ENCODE results near the gene DDA1. TPM values are rescaled to one million over a fixed set of nuclear protein-coding genes. Genes with fewer than 3 reads are reported as not detected.

DDA1 gene
- total RNA-seq, 2 donors from 2014 or later = 9.6 to 18.6 TPM

DNA sequence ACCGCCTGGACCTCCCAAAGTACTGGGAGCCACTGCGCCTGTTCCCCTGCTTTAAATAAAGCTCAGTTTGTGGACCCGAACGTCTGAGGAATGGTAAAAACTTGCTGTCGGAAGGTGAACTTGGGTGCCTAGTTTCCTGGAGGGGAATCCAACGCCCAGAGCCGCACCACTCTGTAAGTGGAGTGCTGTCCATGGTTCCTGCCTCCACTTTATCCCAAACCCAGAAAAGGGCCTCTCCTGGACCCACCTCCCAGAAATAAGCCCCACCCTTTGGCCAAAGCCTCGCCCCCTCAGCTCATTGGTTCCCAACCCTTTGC lies 23.0 kb downstream of the DDA1 start:
- no peak overlapping the region for H3K4me3 ChIP-seq
- no peaks in the 10 kb centered on the region for H3K9me3 ChIP-seq
- no peak for DNase-seq (ENCODE audit: low spot score)
- peaks cover 12% of the 10 kb centered on the region for H3K4me1 ChIP-seq (replicated peaks)
- H3K27me3 ChIP-seq (replicated peaks; ENCODE audit: insufficient read depth) = no peaks in the 10 kb centered on the region
- no peak overlapping the region for H3K27ac ChIP-seq
- H3K36me3 ChIP-seq = no peaks in the 10 kb centered on the region
- intact Hi-C loops (cut with DNase I) = no loop called here
- WGBS = 92% methylated on average over 8 of the region's 8 CpGs
- TF ChIP-seq POLR2A (IDR thresholded peaks at IDR 0.05) = no peak
- TF ChIP-seq POLR2AphosphoS5 (IDR thresholded peaks at IDR 0.05) = no peak
- TF ChIP-seq, protein P1, sequence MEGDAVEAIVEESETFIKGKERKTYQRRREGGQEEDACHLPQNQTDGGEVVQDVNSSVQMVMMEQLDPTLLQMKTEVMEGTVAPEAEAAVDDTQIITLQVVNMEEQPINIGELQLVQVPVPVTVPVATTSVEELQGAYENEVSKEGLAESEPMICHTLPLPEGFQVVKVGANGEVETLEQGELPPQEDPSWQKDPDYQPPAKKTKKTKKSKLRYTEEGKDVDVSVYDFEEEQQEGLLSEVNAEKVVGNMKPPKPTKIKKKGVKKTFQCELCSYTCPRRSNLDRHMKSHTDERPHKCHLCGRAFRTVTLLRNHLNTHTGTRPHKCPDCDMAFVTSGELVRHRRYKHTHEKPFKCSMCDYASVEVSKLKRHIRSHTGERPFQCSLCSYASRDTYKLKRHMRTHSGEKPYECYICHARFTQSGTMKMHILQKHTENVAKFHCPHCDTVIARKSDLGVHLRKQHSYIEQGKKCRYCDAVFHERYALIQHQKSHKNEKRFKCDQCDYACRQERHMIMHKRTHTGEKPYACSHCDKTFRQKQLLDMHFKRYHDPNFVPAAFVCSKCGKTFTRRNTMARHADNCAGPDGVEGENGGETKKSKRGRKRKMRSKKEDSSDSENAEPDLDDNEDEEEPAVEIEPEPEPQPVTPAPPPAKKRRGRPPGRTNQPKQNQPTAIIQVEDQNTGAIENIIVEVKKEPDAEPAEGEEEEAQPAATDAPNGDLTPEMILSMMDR (IDR thresholded peaks at IDR 0.05) = no peak

DNA sequence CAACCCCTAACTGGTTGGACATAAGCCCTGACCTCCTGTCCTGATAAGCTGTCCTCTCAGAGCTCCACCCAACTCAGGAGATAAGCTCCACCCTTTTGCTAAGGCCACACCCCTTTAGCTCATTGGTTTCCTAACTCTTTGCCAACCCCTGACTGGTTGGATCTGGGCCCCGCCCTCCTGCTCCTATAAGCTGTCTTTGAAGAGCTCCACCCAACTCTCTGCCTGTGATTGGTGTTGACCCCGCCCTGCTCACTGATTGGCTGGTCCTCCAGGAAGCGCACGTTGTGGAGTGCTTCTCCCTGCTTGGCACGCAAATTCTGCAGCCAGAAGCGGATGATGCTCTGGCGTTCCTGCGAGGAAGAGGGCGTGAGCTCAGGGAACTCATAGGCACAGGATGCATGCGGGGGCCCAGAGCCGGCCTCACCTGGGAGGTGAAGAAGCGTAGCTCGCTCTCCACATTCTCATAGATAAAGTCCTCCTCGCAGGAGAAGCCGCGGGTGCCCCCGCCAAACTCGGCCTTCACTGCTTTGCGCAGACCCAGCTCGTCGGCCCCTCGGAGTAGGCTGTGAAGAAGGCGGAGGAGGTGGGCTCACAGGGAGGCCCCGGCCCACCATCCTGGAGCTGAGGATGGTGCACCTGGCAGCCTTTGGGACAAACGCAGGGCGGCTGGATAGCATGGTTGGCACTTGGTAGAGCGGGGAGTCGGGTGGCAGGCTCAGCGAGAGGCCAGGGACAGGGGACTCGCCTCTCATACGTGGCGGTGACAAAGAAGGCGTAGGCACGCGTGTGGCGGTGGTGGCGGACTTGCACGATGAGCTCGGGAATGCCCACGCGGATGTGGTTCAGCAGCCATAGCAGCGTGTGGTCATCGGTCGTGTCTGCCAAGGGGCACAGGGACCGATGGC lies 23.6 kb downstream of the DDA1 start:
- DNase-seq (ENCODE audit: low spot score) = no peak
- Histone ChIP-seq H3K27me3 (replicated peaks; ENCODE audit: insufficient read depth) (no peaks in the 10 kb centered on the region), H3K9me3 (no peaks in the 10 kb centered on the region), H3K4me3 (no peak overlapping the region), H3K36me3 (no peaks in the 10 kb centered on the region), H3K4me1 (replicated peaks) (peaks cover 7% of the 10 kb centered on the region), H3K27ac (no peak overlapping the region)
- 95% methylated on average over 45 of the region's 45 CpGs for WGBS
- intact Hi-C loops (cut with DNase I) = no loop called here
- no peak for TF ChIP-seq POLR2AphosphoS5 (IDR thresholded peaks at IDR 0.05)
- TF ChIP-seq POLR2A (IDR thresholded peaks at IDR 0.05) = no peak
- TF ChIP-seq, protein P1 (IDR thresholded peaks at IDR 0.05) = no peak

DNA sequence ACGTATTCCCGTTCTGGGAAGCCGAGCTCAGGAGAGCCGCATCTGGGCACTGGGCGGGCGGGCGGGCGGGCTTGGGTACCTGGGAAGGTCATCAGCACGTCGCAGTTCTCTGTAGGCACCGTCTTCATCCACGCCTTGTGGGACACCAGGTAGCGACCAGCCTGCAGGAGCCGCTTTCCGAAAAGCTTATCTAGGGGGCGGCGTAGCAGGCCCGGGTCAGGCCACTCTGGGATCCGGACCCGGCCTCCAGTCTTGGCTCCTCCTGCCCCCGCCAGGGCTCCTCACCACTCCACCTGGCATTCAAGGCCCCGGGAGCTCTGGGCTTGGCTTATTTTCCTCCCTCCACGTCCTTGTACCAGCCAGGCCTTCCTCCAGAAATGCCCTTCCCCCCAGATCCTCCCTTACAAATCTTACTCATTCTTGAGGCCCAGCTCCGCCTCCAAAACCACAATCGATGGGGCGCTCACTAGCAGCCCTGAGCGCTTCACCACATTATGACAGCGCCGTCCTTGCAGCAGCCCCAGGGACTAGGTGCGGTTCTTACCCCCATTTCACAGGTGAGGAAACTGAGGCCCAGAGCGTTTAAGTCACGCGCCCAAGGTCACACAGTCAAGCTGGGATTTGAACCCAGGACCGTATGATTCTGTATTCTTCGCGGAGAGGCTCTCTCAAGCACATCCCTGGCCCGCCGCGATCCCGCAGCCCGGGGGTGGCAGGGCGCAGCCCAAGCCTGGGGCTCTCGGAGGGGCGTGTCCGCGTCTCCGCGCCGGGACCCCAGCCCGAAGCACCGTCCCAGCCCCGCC lies 24.4 kb downstream of the DDA1 start:
- Histone ChIP-seq H3K36me3 (no peaks in the 10 kb centered on the region), H3K27me3 (replicated peaks; ENCODE audit: insufficient read depth) (no peaks in the 10 kb centered on the region), H3K4me1 (replicated peaks) (peaks cover 4% of the 10 kb centered on the region), H3K9me3 (no peaks in the 10 kb centered on the region), H3K4me3 (peak overlapping the region; percentile 56 to 59), H3K27ac (peak overlapping the region; percentile 59 to 71)
- TF ChIP-seq, protein P1 (IDR thresholded peaks at IDR 0.05) = no peak
- TF ChIP-seq POLR2AphosphoS5 (IDR thresholded peaks at IDR 0.05) (no peak), POLR2A (IDR thresholded peaks at IDR 0.05) (no peak)
- no peak for DNase-seq (ENCODE audit: low spot score)
- intact Hi-C loops (cut with DNase I) = no loop called here
- WGBS = 40% methylated on average over 44 of the region's 52 CpGs

DNA sequence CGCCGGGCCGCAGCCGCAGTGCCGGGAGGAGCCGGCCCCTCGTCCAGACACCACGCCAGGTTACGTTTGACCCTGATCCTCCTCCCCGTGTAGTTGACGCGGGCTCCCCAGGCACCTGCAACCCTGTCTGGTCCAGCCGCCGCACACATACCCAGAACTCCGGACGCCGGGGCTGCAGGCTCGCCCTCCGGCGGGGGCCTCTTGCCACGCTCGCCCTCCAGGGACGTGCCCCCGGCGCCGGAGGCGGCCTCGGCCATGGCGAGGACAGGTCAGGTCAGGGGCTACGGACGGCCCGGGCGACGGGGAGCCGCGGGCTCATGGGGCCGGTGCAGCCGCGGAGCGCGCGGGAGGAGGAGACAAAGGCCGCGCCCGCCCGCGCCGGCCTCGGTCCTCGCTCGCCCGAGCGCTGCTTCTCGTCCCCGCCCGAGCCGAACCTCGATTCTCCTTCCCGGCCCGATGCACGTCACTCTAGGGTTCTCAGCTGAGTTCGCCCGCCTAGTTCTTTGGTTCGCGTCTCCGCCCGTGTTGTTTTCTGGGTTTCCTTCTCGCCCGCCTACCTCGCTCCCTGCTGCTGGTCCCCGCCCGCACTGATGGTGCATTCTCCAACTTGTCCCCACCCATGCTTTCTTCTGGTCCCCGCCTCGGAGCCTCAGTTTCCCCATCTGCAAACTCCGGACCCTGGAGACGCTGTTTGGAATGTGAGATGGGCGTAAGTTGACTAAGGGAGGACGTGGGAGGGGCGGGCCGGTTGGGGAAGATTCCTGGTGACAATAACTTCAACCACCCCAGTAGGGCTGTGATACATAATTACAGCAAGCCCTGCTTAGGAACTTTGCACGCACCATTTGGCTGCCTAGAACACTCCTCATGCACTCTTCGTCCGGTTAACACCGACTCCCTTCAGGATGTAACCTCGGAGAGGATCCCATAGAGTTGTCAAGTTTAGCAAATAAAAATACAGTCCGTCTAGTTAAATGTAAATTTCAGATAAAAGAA lies 25.3 kb downstream of the DDA1 start, which contains the start of gene ANO8:
Gene ANO8, minus strand, starts transcription at position 442 of the 996 bp plus-strand sequence. Its CDS starts 185 bp downstream, at position 257.
- H3K27ac ChIP-seq = peak within 1 kb of the TSS; percentile 59 to 71

More for the DNA sequence above, 25.3 kb downstream of the DDA1 start, which contains the start of gene ANO8:
- H3K27me3 ChIP-seq (replicated peaks; ENCODE audit: insufficient read depth) = no peaks in the 10 kb centered on the region
- H3K4me1 ChIP-seq (replicated peaks) = peaks cover 4% of the 10 kb centered on the region
- no peaks in the 10 kb centered on the region for H3K36me3 ChIP-seq
- peak; percentile 91 for DNase-seq (ENCODE audit: low spot score)
- TF ChIP-seq POLR2AphosphoS5 (IDR thresholded peaks at IDR 0.05) = peak; percentile 89
- TF ChIP-seq, protein P1 (IDR thresholded peaks at IDR 0.05) = no peak
- peak; percentile 71 for TF ChIP-seq POLR2A (IDR thresholded peaks at IDR 0.05)
- intact Hi-C loops (cut with DNase I) = no loop called here
- no peaks in the 10 kb centered on the region for H3K9me3 ChIP-seq
- WGBS = 2% methylated on average over 84 of the region's 86 CpGs
- H3K4me3 ChIP-seq = peak within 1 kb of the TSS; percentile 56 to 59
